Transverse colon (tissue), 3 donors: Measurements from ENCODE around the gene VKORC1.

Experiments used
- CTCF ChIP-seq, 5 experiments: fragments of 200-600 bp in 3 of 5; fragments of 450-650 bp in 2 of 5; sonication (generic) in 3 of 5; IDR thresholded peaks; 1 replicate in 2 of 5; 2 replicates in 3 of 5; pipeline ENCODE4 v1.5.1; 2016 to 2017; ENCODE audit warnings: antibody characterized with exemption in 5 of 5, inconsistent platforms in 3 of 5, mild to moderate bottlenecking in 2 of 5, moderate library complexity in 1 of 5
- EP300 ChIP-seq: sonication (generic); formaldehyde crosslinking; IDR thresholded peaks from one replicate; pipeline ENCODE4 v1.6.1; 2017; ENCODE audit warnings: antibody characterized with exemption, low read depth

GRCh38 chr16:31077592-31078396, 16.8 kb downstream of the VKORC1 start:
- TF ChIP-seq EP300 (no peak), CTCF (IDR thresholded peaks at IDR 0.05) (no peak)
